Ishikawa (cell line): ENCODE results near the gene BHMT2.

Experiments used
- CEBPB ChIP-seq: IDR thresholded peaks from 2 replicates; pipeline ENCODE4 v1.6.1; 2012
- EP300 ChIP-seq: IDR thresholded peaks from 2 replicates; pipeline ENCODE4 v1.6.1; 2012; ENCODE audit warnings: borderline replicate concordance
- RAD21 ChIP-seq: IDR thresholded peaks from 2 replicates; pipeline ENCODE4 v1.6.1; 2012; ENCODE audit warnings: low read depth
- REST ChIP-seq: IDR thresholded peaks from 2 replicates; pipeline ENCODE4 v1.6.1; 2012; ENCODE audit warnings: low read depth, mild to moderate bottlenecking
- TCF12 ChIP-seq: IDR thresholded peaks from 2 replicates; pipeline ENCODE4 v1.6.1; 2012; ENCODE audit warnings: low read depth

- TF ChIP-seq EP300 (no peak), RAD21 (no peak), REST (no peak), CEBPB (no peak), TCF12 (no peak)
Observed at GRCh38 chr5:79048437-79048836, 21.1 kb upstream of the BHMT2 start.
